Stimulated activated CD8-positive, alpha-beta memory T cell treated with anti-CD3 and anti-CD28 coated beads, Interleukin-7, amount 100 ng/mL, for 4 hours (primary cell): Measurements from ENCODE around the gene CAPN5.
A peak's percentile ranks its signal among the peaks of the same experiment; 100 is the strongest.
"Not testable (repeated sequence)": the region's sequence is repeated elsewhere in the genome, so short reads cannot be mapped to it uniquely, and the experiment has no call there.

Experiments
- DNase-seq, 2 donors: peaks; one replicate each; pipeline ENCODE4 v3.0.0-alpha.2; 2020; ENCODE audit warnings: low read depth in 2 of 2

The CAPN5 gene

DNA sequence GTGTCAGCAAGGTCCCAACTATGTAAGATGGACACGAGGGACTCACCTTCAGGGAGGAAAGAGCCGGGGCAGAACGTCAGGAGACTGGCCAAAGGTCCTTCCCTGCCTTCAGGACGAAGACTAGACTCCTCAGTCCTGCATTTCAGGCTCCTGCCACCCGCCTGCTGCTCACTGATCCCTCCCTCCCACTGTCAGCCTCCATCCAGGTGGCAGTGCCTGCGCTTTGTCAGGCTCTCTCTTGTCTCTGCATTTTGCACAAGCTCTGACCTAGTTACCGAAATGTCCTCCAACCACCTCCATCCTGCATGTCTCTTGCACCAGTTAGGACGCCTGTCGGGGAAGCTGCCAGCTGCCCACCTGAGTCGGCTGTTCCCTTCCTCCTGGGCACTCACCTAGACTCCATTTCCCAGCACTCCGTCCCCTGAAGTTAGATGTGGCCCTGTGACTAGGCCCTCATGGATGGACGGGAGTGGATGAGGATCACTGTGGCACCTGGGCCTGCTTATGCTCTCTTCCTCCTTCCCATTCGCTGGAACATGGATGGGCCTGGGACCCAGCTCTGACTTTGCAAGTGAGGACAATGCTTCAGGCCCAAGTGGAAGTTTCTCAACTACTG, 24.6 kb upstream of the CAPN5 start:
- no peak for DNase-seq

- DNase-seq: no peak
Measured at GRCh38 chr11:77044356-77044755, 22.4 kb upstream of the CAPN5 start.

DNA sequence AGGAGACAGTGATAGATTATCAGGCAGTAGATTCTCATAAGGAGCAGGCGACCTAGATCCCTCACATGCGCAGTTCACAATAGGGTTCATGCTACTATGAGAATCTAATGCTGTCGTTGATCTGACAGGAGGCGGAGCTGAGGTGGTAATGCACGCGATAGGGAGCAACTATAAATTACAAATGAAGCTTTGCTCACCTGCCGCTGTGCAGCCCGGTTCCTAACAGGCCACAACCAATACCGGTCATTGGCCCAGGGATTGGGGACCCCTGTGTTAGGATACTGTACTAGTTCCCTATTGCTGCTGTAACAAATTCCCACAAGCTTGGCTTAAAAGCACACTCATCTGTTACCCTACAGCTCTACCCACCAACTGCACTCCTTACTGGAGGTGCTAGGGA, 21.9 kb upstream of the CAPN5 start:
- DNase-seq: no peak

- DNase-seq: peak in 1 of 2 donors; percentile 42
Measured at GRCh38 chr11:77046060-77046501, 20.7 kb upstream of the CAPN5 start.

GRCh38 chr11:77047007-77047927, 19.5 kb upstream of the CAPN5 start:
- DNase-seq: peak; percentile 53 to 80

DNA sequence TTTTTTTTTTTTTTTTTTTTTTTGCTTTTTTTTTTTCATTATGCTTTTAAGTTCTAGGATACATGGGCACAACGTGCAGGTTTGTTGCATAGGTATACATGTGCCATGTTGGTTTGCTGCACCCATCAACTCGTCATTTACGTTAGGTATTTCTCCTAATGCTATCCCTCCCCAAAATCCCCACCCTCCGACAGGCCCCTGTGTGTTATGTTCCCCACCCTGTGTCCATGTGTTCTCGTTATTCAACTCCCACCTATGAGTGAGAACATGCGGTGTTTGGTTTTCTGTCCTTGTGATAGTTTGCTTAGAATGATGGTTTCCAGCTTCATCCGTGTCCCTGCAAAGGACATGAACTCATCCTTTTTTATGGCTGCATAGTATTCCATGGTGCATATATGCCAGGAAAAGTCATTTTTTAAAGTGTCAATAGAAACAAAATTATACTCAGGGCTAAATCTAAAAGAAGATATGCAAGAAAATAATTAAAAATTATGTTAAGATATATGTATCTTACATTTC, 18.8 kb upstream of the CAPN5 start:
- not testable (repeated sequence) for DNase-seq

DNA sequence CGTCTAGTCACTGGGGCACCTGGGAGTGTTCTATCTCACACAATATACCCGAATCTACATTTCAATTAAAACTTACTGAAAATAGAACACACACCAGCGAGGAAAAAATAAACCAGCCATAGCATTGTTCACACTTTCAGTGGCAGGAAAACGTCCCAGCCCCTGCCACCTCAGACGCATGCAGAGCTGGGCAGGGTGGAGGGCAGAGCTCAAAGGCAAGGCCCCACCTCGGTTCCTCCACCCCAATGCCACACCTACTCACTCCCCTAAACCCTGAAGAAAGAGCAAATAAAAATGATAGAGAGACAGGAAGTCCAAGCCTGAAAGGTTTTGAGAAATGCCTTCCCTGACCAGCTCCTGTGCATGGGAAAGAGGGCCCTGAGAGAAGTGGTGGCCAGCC, 17.7 kb upstream of the CAPN5 start:
- no peak for DNase-seq

GRCh38 chr11:77051511-77051910, 15.3 kb upstream of the CAPN5 start:
- DNase-seq: no peak

- DNase-seq: no peak
Measured at GRCh38 chr11:77052518-77052917, 14.3 kb upstream of the CAPN5 start.

- DNase-seq: no peak
Measured at GRCh38 chr11:77053217-77054015, 13.4 kb upstream of the CAPN5 start.

DNA sequence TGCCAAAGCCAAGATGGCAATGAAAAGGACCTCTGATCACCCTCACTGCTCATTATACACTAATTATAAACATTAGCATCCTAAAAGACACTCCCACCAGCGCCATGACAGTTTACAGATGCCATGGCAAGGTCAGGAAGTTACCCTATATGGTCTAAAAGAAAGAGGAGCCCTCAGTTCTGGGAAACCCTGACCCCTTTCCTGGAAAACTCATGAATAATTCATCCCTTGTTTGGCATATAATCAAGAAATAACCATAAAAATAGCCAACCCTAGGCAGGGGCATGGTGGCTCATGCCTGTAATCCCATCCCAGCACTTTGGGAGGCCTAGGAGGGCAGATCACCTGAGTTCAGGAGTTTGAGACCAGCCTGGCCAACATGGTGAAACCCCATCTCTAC, 12.7 kb upstream of the CAPN5 start:
- no peak for DNase-seq

DNA sequence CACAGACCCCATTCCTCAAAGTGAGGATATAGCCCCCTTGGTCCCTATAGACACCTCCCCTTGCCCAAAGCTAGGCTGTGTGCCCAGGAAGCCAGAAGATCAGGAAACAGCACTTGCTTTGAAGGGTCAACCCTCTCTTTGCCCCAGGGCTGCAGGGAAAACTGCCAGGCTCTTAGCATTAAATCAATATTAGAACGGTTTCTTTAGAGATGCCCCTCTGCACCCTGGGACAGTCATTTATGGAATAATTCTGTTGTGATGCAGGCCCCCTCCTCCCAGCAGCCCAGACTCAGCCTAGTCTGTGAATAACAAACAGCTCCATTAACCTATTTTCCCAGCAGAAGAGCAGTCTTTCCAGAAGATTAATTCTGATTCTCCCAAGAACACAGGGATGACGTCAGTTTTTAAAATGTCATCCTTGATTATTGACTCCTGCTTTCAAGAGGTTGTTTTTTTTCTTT, 11.6 kb upstream of the CAPN5 start:
- DNase-seq: no peak

GRCh38 chr11:77055913-77056312, 10.9 kb upstream of the CAPN5 start:
- DNase-seq: no peak

GRCh38 chr11:77056814-77057402, 9.9 kb upstream of the CAPN5 start:
- DNase-seq: no peak

DNA sequence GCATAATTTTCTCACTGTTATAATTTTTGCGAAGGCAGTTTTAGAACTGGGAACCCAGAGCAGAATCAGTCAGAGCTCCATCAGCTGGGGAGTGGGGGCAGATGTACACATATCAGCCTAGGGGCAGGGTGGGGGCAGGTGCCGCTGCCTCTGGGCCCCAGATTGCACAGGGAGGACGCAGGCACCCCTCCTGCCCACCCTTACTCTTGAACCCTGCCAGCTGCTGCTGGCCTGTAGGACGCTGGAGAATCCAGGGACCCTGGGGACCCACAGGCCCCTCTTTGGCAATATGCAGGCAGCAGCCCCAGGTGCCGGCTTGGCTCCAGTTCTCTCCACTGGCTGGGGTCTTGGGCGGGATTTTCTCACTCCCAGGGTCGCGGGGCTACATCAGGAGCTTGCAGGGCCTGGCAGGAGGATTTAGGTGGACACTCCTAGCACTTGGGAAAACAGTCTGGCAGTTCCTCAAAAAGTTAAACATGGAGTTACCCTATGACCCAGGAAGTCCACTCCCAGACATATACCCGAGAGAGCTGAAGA, 8.8 kb upstream of the CAPN5 start:
- DNase-seq: no peak

DNA sequence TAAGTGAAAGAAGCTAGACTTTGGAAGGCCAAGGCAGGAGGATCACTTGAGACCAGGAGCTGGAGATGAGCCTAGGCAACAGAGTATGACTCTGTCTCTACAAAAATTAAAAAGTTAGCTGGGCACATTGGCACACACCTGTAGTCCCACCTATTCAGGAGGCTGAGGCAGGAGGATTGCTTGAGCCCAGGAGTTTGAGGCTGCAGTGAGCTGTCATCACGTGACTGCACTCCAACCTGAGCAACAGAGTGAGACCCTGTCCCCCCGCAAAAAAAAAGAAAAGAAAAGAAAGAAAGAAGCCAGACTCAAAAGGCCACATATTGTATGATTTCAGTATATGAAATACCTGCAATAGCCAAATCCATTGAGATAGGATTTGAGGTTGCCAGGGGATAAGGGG, 7.9 kb upstream of the CAPN5 start:
- no peak for DNase-seq

DNA sequence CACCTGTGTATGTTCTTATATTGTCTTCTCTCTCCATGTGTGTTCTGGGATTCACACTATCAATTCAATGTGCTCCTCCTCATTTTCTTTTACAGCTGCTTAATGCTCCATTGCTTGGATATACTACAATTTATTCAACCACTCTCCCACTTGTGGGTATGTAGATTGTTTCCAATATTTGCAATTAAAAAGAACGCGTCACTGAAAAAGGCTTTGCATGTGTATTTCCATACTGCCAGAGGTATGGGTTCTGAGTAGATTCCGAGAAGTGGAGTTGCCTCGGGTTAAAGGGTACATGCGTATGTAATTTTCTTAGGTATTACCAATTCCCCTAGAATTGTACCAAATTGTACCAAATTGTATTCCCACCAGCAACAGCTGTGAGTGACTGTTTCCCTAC, 7.0 kb upstream of the CAPN5 start:
- DNase-seq: no peak

- no peak for DNase-seq
Measured at GRCh38 chr11:77060234-77060633, 6.5 kb upstream of the CAPN5 start.

- not testable (repeated sequence) for DNase-seq
Measured at GRCh38 chr11:77061258-77061657, 5.5 kb upstream of the CAPN5 start.

GRCh38 chr11:77062924-77063323, 3.8 kb upstream of the CAPN5 start:
- no peak for DNase-seq

DNA sequence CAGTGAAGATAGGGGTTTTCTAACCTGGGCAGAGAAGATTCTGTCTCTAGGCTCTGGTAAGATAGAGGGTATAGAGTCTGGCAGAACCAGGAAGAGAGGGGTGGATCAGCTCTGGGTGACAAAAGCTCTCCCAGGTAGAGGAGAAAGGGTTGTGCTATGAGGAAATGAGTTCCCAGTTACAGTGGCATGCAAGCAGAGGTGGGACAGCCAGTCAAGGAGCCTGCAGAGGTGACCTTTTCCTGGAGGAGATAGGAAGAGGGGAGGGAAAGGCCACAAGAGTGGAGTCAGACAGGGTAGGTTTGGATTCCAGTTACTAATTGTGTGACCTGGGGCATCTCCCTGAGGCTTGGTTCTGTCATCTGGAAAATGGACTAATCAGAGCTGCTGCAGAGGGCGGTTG, 3.4 kb upstream of the CAPN5 start:
- DNase-seq: no peak
